ENCODE results near the gene AMOTL2.

DNA sequence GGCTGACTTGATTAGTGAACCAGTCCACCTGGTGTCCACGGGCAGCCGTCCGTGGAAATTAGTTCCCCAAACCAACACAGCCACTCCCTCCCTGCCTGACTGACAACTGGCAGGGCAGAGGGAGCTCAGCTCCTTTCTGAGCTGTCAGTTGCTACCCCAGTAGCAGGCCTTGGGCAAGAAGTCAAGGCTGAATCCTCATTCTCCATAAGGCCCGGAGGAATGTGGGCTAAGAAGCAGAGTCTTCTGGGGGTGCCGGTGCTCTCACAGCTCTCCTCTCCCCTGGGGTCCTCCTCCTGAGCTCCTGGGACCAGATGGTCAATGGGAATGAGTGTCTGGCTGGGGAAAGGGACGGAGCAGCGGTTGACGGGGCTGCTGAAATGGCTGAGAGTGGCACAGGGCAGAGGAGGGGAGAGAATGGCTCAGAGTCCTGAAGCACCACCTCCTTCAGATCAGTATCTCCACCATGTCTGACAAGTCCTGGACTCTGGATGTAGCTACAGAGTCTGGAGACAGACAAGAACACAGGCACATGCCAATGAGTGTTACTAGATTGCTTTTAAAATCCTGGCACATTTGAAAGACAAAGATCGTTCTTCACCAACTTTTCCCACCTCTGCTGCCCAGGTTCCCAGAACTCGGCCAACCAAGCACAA, 16.9 kb downstream of the AMOTL2 start:
- TF ChIP-seq CTCF (conservative IDR thresholded peaks at IDR 0.05; ENCODE audit: low read depth, low read length) (no peak), EZH2 (IDR thresholded peaks at IDR 0.05; ENCODE audit: borderline replicate concordance, low read depth, low read length, poor library complexity, severe bottlenecking) (no peak)

Measured in A673 (cell line).